Measurements from ENCODE around the gene OS9. TPM values are rescaled to one million over a fixed set of nuclear protein-coding genes. Genes with fewer than 3 reads are reported as not detected.
A peak's percentile ranks its signal among the peaks of the same experiment; 100 is the strongest.

Gene OS9
- total and polyA plus RNA-seq, 9 of the 15 experiments (the other 6 are each of a cell fraction or from before 2014, with no cell fraction given), result 4.6 to 105 (median 89.5) TPM

- TF ChIP-seq JUN (IDR thresholded peaks at IDR 0.05; ENCODE audit: borderline replicate concordance, low read depth, low read length) (no peak), JUN (CRISPR knock-in tag; IDR thresholded peaks at IDR 0.05; ENCODE audit: borderline replicate concordance) (no peak), TSHZ1 (CRISPR knock-in tag; IDR thresholded peaks at IDR 0.05) (no peak), TAL1 (IDR thresholded peaks at IDR 0.05) (no peak), ZNF592 (IDR thresholded peaks at IDR 0.05) (no peak), BCLAF1 (IDR thresholded peaks at IDR 0.05; ENCODE audit: borderline replicate concordance in 1 of 2, control insufficient read depth in 1 of 2, low read depth in 2 of 2, low read length in 1 of 2) (no peak), ATF1 (CRISPR knock-in tag; IDR thresholded peaks at IDR 0.05) (no peak), ATF1 (tag; IDR thresholded peaks at IDR 0.05) (peak; percentile 30; the same call in 1 of the 2 replicates), ZNF41 (CRISPR knock-in tag; conservative IDR thresholded peaks at IDR 0.05) (no peak), SUPT5H (IDR thresholded peaks at IDR 0.05) (0 out of 2 replicates have a peak, but pooled peaks have one; percentile 29), RAD21 (CRISPR knock-in tag; conservative IDR thresholded peaks at IDR 0.05 in 1 of 2, IDR thresholded peaks at IDR 0.05 in 1 of 2) (no peak), CBX8 (IDR thresholded peaks at IDR 0.05; ENCODE audit: borderline replicate concordance, extremely low read depth, low read depth, low read length, poor library complexity, severe bottlenecking) (no peak), ZNF280B (CRISPR knock-in tag; IDR thresholded peaks at IDR 0.05) (no peak), ATF7 (IDR thresholded peaks at IDR 0.05) (no peak)
Measured at GRCh38 chr12:57754411-57755193, 60.7 kb downstream of the OS9 start, which contains the start of gene MARCHF9 (continued).
